NK-92 (cell line): ENCODE results near the gene GLDN.

Source experiments
- DNase-seq: peaks from one replicate; lab custom pipeline; 2025; ENCODE audit not compliant: unreplicated experiment; lab: John Stamatoyannopoulos, UW

GLDN gene

DNA sequence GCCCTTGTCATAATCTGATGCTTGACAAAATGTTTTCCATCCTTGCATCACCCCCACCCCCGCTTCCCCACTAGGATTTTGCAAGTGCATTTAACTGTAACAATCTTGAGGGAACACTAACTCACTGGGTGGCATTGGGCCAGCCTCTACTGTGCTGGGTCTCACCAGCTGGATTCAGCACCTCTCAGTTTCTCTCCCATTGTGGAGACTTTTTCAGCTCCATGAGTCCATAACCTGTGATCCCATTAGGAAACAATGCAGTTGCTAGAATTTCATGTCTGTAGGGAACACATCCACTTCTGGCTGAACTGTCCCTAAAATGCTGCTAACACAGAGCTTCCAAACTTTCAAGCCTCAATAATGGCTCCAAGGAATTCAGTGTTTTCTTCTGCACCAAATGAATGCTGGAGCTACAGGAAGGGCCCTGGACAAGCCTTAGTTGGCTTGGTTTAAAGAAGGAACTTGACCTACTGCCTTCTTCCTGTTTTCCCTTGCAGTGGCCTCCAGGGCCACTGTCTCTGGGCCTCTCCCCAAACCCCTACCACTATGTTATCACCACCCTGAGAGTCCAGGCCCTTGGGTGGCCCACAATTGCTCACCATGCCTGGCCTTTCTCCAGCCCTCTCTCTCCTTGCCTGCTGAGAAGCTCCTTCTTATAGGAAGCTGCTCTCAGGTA is 18.7 kb upstream of the GLDN start:
- no peak for DNase-seq

DNA sequence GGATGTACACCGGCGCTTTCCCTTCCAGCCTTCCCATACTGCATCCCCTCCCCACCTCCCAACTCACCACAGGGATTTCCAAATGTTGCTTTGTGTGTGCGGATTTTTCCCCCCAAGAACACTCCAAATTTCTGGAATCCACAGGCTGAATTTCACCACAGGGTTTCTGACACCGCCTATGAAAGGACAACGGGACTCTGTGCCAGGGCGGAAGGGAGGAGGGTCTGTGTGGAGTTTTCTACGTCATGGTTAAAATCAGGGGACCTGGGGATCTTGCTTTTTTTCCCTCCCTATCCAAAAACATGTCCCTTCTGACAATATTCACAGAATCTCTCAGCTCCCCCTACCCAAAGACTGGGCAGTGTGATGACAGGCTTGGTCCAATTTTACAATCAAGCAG is 17.7 kb upstream of the GLDN start:
- DNase-seq = no peak

DNA sequence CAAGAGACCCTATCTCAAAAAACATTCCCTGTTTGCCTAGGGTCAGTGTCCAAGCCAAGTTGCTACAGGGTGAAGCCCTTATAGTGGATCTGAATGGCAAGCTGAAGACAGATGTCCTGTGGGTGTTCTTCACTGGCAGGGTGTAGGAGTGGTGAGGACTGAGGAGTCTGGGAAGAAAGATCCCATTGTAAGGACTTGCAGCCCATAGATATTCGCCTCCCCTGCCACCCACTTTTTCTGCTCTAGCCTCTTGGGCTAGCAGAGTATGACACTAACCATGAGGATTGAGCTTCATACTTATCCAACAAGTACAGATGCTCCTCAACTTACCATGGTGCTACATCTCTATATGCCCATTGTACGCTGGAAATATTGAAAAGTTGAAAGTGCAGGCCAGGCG is 16.3 kb upstream of the GLDN start:
- DNase-seq = no peak

DNA sequence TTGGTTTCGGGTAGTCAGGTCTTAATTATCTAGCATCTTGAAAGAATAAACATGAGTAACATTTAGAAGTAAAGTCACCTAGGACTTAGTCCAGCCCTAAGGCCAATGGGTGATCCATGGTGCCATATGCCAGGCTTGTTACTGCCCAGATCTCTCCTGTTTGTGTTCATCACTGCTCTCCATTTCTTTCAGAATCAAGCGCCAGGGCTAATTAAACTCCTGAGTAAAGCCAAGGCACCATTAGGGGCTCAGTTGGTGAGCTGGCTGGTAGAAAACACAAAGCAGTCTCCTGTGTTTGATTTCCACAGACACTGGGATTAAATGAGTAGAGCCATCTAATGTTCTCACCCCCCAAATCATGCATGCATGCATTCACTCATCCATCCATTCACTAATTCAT is 14.4 kb upstream of the GLDN start:
- no peak for DNase-seq

DNA sequence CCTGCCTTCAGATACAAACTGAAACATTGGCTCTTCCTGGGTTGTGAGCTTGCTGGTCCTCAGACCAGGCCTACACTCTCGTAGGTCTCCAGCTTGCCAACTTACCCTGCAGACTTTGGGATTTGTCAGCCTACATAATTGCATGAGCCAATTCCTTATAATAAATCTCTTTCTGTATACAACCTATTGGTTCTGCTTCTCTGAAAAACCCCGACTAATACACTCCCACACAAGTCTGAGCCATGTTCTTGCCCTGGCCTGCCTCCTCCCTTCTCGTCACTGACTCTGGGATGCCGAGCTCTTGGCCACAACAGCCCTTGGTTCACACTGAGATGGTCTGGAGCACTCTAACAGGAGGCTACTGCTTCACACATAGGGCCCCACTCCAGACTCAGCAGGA is 12.5 kb upstream of the GLDN start:
- DNase-seq = no peak

DNA sequence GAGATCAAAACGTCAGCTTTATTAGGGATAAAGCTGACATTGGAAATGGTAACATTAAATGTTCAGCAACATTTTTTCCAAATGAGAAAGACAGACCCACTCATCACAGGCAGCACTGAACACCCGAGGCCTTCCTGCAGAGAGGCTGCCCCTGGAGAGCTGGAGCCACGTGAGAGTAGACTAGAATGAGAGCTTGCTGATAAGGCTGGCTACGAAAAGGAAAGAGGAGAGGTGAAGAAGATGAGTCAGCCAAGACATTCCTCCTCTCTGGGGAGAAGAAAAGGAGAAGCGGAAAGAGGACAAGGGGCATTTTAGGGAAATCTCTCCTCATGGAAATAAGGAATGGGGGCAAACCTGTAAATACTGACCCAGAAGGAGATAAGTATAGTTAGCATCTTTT is 10.3 kb upstream of the GLDN start:
- no peak for DNase-seq

DNA sequence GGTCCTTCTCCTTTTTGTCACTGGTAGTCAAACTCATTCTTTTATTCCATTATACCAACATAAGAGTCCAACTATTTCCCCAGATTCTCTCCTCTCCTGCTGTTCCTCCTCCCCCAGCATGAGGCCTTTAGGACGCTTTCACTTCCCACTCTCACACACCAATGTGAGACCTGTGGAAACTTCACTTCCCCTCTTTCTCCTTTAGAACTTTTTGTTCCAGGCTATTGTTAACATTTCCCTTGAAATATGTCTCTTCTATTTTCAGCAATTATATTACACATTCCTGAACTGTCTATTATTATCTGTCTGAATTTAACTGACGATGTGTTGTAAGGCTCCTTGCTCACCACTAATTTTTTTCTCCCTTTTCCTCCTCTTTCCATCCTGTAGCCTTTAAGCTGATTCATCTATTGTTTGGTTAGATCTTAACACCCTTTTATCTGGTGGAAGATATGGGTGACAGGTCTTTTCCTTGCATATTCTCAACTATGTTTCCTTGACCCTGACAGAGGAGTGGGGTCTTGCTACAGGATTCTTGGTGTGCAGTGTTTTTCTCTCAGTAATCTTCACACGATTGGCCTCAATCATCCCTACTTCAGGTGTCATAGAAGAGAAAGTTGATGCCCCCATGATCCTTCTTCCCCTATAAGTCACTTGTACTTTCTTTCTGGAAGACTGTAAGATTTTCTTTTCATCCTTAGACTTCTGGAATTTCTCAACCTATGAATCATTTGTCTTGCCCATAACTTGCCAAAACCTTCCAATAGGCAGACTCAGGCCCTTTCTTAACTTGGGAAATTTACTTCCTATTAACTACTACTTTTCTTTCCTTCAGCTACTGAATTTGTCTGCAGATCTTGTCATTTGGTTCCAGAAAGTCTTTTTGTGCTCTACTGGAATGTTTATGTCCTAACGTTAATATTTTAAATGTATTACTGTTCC is 9.0 kb upstream of the GLDN start:
- DNase-seq = no peak

DNA sequence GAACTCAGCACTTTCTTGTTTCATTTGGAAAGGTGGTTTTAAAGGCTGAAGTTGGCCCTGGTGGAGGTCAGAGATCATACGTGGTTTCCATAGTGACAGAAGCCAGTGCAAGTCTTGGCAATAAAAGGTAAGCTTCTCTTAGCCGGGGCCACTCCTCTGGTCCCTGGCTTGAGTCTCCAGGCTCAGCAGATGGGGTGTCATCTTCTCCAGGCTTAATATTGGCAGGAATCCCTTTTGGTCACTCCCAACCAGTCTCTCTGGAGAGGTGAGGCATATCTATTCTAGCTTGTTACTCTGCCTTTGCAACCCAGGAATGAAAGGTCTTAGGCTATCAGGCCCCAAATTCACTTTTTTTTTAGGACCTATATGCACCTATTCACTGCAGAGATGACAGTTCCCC is 7.9 kb upstream of the GLDN start:
- no peak for DNase-seq

DNA sequence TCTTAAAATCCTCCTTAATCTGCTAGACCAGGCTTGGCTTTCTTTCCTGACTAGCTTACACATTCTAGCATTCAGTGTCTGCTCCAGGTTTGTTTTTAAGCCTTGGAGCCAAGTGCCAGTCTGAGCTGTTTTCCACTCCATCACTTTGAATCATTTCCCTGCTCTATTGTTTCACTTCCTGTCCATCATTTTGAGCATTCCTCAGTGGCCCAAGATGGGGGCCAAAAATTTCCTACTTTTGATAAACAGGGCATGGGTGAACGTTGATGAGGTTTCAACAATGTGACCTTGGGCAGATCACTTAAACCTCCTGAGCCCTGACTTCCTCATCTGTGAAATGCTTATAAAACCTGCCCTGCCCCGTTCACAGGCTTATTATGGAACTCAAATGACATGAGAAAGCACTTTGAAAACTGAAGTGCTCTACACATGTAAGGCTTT is 7.4 kb upstream of the GLDN start:
- DNase-seq = no peak

DNA sequence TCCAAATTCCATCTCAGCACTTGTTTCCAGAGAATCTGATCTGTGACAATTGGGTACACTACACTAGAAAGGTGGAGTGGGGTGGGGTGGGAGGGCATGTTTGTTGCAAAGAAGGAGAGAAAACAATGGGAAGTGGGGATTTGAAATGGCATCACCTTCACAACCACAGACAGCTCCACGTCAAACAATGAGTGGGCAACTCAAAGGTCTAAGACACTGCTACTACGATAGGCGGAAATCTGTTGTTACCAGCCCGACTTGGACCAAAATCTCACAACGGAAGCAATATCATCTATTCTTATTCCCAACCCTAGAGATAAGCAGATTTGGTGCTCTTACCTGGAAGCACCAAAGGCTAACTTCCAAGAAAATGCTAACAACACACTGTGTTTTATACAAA is 6.4 kb upstream of the GLDN start:
- no peak for DNase-seq

DNA sequence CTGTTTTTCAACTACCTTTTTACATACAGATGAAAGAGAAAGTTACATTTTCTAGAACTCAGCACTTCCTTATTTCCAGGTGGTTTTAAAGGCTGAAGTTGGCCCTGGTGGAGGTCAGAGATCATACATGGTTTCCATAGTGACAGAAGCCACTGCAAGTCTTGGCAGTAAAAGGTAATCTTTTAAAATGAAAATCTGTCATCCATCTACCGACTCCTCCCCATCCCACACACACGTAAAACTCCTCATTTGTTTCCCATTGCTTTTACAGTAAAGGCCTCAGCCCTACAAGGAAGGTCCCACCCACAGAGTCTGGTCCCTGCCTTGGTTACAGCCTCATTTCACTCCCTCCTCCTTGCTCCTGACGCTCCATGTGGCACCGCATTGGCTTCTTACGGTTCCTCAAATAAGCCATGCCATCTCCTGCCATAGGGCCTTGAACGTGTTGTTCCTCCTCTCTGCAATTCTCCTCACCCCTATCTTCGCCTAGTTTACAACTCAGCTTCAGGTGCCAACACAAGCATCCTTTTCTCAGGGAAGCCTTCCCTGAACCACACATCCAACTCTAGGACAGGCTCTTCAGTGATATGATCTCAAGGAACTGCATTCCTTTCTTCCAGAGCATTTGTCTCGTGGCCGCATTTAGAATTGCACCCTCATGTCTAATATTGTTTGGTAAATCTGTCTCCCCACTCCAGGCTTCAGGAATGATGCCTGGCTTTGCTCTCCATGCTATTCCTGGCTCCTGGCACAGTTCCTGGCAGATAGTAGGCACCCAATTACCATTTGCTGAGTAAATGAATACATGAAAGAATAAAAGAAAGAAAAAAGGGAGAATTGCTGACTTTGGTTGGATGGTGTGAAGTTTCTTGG is 5.7 kb upstream of the GLDN start:
- DNase-seq = no peak

DNA sequence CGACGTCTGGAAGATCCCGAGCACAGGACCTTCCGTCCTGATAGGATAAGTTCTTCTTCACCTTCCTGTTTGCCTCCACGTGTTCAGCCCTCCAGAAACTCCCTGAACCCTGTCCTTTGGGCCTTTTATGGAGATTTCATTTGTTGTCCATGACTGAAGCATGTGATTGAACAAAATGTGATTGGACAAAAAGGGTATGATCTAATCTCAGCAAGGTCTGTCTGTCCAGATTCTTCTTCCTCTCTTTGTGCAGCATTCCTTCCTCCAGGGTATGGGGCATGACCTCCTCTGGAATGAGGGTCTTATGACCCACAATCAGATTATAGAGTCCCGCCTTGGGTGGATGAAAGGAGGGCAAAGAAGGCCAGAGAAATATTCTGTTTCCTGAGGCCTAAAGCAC is 3.0 kb upstream of the GLDN start, which contains the start of gene CYP19A1:
TSS of gene CYP19A1 (minus strand) at position 101 of the 400 bp plus-strand sequence. CDS start 95,684 bp downstream, outside the sequence.
- DNase-seq = no peak

DNA sequence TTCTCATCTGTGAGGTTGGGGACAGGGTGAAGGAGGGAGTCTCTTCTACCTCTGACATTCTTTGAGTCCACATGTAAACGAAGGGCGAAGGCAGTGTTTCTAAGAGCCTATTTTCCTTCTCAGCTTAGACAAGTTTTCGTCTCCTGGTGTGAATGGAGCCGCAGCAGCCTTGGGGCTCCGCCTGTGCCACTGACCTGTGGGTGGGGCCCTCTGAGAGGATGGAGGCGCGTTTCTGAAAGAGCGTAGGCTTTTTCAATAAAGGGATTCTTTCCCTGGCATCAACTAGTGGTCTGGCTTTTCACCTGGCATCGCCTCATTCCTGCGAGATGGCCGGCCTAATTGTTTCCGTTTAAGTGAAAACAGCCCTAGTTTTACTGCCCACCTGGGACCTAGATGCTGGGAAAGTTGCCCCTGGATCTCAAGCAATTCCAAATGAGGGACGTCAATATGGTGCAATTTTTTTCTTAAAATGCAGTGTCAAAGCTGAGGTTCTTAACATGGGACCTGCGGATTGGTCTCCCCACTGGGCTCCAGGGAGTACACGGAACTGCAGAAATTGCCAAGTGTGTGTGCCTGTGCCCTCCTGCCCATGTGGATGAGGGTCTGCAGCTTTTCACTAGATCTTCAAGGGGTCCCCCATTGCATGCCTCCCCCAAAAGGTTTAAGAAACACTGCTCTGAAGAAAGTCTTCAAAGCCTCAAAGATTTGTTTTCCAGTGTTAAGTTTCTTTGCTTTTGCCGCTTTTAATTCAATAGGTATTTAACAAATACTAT is 958 bp downstream of the GLDN start:
- DNase-seq = no peak

DNA sequence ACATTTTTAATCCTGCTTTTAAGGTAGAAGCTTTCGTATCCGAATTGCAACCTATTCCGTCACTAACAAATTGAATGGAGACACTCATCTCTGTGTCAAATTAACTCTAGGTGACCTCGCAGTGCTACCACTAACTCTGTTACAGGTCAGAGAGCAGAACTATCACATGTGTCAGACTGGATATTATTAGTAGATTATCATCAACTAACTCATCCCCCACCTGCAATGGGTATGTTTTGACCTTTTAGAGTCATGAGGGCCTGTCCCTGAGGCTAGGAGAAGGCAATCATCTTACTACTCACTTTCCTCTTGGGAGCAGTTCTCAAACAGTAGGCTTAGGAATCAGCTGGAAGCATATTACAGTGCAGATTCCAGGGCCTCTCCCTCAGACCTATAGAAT is 2.0 kb downstream of the GLDN start:
- no peak for DNase-seq

DNA sequence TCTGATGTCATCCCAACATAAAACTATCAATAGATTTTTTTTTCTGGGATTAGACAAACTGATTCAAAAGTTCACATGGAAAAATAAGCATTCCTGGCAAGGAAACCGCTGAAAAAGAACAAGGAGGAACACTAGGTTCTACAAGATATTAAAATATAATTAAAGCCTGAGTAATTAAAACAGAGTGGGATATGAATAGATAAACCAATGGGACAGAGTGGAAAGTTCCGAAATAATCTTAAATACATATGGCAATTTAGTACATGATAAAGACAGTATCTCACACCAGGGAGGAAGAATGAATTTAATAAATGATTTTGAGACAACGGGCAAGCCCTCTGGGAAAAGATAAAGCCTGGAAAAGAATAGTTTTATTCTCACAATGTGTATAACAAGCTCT is 4.7 kb downstream of the GLDN start:
- no peak for DNase-seq

DNA sequence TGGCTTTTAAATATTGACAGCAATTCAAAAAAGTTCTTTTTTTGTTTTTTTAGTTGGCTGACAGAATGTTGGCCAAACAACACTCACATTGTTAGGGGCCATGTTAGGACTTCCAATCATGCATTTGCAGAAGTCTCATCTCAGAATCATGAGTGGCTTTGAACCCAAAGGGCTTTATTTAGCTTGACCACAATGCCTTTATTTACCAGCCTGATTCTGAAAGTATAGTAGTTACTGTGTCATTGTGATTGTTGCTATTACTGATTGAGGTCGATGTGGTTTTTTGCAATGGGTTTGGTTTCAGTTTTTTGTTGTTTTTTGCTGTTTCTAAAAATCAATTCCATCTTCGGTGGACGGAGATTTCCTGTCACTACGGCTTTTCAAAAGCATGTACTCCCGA is 7.2 kb downstream of the GLDN start:
- no peak for DNase-seq

DNA sequence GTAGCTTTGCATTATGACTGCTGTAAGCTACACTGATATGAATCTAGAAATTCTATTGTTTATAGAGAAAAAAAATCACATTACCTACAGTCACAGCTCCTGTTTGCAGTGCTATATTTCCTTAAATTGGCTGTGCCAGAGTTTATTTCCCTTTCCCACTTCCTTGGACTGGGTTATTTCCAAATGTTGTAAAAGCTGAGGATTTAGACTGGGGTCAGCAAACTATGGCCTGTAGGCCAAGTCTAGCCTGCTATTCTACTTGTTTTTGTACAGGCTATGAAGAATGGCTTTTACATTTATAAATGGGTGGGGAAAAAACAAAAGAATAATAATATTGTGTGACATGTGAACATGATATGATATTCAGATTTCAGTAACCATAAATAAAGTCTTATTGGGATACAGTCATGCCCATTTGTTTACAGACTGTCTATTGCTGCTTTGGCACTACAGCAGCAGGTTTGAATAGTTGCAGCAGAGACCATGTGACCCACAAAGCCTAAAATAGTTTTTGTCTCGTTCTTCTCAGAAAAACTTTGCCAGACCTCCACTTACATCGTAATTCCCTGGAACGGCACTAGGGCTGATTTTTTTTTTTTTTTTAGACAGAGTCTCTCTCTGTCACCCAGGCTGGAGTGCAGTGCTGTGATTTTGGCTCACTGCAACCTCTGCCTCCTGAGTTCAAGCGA is 7.8 kb downstream of the GLDN start:
- no peak for DNase-seq

DNA sequence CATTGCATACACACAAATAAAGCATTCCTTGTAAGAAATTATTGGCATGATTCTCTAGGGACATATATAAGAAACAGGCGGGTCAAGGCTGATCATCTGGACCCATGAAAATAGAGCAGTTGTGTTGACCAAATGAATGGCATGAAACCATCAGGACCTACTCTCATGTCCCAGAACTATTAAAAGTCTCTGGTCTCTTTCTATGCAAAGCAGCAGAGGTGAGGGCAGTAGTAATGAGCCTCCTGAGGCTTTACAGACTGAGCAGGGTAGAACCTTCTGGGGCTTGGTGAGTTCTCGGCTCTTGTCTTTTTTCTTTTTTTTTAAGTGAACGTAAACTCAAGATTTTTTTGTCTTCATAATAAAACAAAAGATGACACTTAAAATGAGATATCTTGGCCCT is 9.3 kb downstream of the GLDN start:
- no peak for DNase-seq

DNA sequence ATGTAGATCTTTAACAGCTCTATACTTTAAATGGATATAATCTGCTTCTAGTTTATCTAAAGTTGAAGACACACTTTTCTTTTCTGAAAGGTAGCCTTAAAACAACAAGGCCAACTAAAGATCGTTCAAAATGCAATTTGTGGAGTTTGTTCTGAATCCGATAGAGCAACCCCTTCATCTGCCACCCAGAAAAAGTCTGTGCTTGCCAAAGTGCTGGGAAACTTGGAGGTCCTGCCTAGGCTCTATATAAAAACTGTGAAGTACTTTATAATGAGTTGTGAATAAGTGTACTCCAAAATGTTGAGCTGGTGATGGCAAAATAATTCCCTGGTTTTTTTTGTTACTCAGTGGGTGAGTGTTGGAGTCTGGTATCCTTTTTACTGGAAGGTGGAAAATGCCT is 12.5 kb downstream of the GLDN start:
- no peak for DNase-seq

DNA sequence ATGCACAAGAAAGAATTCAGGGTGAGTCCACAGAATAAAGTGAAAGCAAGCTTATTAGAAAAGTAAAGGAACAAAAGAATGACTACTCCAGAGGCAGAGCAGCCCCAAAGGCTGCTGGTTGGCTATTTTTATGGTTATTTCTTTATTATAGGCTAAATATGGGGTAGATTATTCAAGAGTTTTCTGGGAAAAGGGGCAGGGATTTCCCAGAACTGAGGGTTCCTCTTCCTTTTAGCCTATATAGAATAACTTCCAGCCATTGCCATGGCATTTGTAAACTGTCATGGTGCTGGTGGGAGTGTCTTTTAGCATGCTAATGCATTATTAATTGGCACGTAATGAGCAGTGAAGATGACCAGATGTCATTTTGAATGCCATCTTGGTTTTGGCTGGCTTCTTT is 13.6 kb downstream of the GLDN start:
- no peak for DNase-seq
